Esophagus muscularis mucosa (tissue), 4 donors: Measurements from ENCODE around the gene SCN3B. TPM values are rescaled to one million over a fixed set of nuclear protein-coding genes. Genes with fewer than 3 reads are reported as not detected.

Experiments
- DNase-seq: peaks from one replicate; pipeline ENCODE4 v3.0.0-alpha.2; 2017; ENCODE audit errors: extremely low spot score
- H3K27ac ChIP-seq, 4 donors: fragments of 200-600 bp; sonication (generic); replicated peaks in 1 of 4; 1 replicate in 3 of 4; 2 replicates in 1 of 4; pipeline ENCODE4 v1.5.1; 2016 to 2019; ENCODE audit warnings: mild to moderate bottlenecking in 1 of 4
- H3K27me3 ChIP-seq, 4 donors: fragments of 200-600 bp; sonication (generic); one replicate each; pipeline versions ENCODE4 v1.5.1 to v1.6.0; 2016 to 2019
- H3K36me3 ChIP-seq, 4 donors: fragments of 200-600 bp; sonication (generic); one replicate each; pipeline ENCODE4 v1.5.1; 2016 to 2019
- H3K4me1 ChIP-seq, 4 donors: fragments of 200-600 bp; sonication (generic); one replicate each; pipeline ENCODE4 v1.5.1; 2016 to 2019
- H3K4me3 ChIP-seq, 4 donors: fragments of 200-600 bp; sonication (generic); 1 replicate in 2 of 4; 2 replicates in 2 of 4; pipeline ENCODE4 v1.5.1; 2016 to 2019; ENCODE audit warnings: mild to moderate bottlenecking in 4 of 4, moderate library complexity in 1 of 4
- H3K9me3 ChIP-seq, 4 donors: fragments of 200-600 bp; sonication (generic); 1 replicate in 3 of 4; 2 replicates in 1 of 4; pipeline ENCODE4 v1.5.1; 2016 to 2019
- EP300 ChIP-seq: sonication (generic); formaldehyde crosslinking; IDR thresholded peaks from one replicate; pipeline ENCODE4 v1.6.1; 2017; ENCODE audit warnings: antibody characterized with exemption
- POLR2A ChIP-seq: fragments of 450-650 bp; IDR thresholded peaks from one replicate; pipeline ENCODE4 v1.6.1; 2017; ENCODE audit warnings: antibody characterized with exemption, moderate library complexity, mild to moderate bottlenecking, low read depth
- POLR2AphosphoS5 ChIP-seq, 2 donors: sonication (generic); formaldehyde crosslinking; IDR thresholded peaks; one replicate each; pipeline ENCODE4 v1.6.1; 2017; ENCODE audit warnings: antibody characterized with exemption in 2 of 2
- WGBS: methylation state at CpG from one replicate; pipeline ENCODE4 v1.1.5; 2018; 5-methylcytosine and 5-hydroxymethylcytosine counted together
- intact Hi-C: fragments of 100-400 bp; cut with DNase I; formaldehyde crosslinking; loops from one replicate; pipeline ENCODE4 v1.15.1; 2023
- total RNA-seq, 4 donors: library from RNA; depleted of rRNA; stranded (reverse); fragments of >200 nt; gene quantifications; one replicate each; pipeline versions ENCODE4 v1.1.0 to v1.2.1, GENCODE V29; 2016
- TF ChIP-seq, protein P1 (sequence below), 3 experiments: fragments of 200-600 bp in 2 of 3; fragments of 450-650 bp in 1 of 3; sonication (generic) in 2 of 3; IDR thresholded peaks; one replicate each; pipeline ENCODE4 v1.5.1; 2017 to 2019; ENCODE audit warnings: antibody characterized with exemption in 3 of 3, mild to moderate bottlenecking in 2 of 3, moderate library complexity in 1 of 3

The SCN3B gene
- total RNA-seq, 4 donors from 2014 or later, result 0.42 to 3.6 (median 1.4) TPM

DNA sequence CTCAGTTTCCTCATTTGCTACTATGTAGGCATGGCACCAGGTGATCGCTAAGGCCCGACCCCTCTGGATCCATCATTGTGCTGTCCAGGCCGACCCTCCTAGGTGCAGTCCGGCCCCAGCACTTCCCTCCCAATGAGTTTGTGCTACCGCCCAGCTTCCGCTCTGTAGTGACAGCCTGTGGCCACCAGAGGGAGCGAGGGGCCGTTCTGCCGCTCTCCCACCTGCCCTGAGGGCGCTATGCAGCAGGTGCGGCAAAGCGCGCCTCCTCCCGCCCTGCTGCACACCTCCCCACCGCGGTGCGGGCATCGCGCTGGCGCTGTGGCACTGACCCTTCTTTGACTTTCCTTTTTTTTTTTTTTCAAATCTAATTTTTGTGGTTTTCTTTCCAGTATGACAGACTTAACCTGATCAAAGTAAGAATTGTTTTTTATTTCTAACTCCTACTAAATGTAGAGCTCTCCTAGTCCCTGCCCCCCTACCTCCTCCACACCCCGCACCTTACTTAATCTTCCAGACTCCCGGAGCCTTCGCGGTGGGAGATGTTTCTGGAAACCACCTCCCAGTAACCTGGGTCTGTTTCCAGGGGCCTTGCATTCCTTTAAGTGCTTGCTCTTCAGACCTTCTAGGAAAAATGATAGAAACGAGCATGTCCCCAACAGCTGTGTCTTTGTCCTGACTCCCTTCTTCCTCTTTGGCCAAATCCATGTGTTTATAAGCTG, 73.7 kb downstream of the SCN3B start:
- H3K9me3 ChIP-seq, result no peaks in the 10 kb centered on the region
- peaks cover 0 to 35% (median 2%) of the 10 kb centered on the region in 4 donors for H3K27me3 ChIP-seq
- H3K4me3 ChIP-seq, result no peak overlapping the region
- TF ChIP-seq, protein P1, sequence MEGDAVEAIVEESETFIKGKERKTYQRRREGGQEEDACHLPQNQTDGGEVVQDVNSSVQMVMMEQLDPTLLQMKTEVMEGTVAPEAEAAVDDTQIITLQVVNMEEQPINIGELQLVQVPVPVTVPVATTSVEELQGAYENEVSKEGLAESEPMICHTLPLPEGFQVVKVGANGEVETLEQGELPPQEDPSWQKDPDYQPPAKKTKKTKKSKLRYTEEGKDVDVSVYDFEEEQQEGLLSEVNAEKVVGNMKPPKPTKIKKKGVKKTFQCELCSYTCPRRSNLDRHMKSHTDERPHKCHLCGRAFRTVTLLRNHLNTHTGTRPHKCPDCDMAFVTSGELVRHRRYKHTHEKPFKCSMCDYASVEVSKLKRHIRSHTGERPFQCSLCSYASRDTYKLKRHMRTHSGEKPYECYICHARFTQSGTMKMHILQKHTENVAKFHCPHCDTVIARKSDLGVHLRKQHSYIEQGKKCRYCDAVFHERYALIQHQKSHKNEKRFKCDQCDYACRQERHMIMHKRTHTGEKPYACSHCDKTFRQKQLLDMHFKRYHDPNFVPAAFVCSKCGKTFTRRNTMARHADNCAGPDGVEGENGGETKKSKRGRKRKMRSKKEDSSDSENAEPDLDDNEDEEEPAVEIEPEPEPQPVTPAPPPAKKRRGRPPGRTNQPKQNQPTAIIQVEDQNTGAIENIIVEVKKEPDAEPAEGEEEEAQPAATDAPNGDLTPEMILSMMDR (IDR thresholded peaks at IDR 0.05), result peak; percentile 75 to 96 (median 88)
- no peak for TF ChIP-seq EP300
- intact Hi-C loops, result no loop called here
- 15% methylated on average over 23 of the region's 25 CpGs for WGBS
- H3K36me3 ChIP-seq, result no peaks in the 10 kb centered on the region
- peaks cover 0 to 18% (median 11%) of the 10 kb centered on the region in 4 donors for H3K4me1 ChIP-seq
- no peak for DNase-seq
- no peak overlapping the region for H3K27ac ChIP-seq

DNA sequence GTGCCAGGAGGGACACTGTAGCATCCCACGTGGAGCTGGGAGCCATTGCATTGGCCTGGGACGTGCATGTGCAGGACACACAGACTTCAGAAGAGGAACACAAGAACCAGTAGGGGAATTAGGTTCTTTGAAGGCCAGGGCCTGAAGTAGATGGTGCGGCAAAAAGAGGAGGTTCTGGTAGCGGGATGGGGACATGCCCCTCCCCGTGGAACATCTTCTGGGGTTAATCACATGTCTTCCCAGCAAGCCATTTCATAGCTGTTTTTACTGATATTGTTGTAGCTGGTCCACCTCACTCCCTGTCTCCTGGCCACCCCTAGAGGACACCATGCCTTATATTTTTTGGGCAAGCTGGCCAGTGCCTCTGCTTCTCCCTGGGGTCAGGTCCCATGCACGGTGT, 74.3 kb downstream of the SCN3B start:
- no peak for DNase-seq
- TF ChIP-seq POLR2A (no peak), POLR2AphosphoS5 (IDR thresholded peaks at IDR 0.05) (no peak)
- H3K4me3 ChIP-seq, result no peak overlapping the region
- no peaks in the 10 kb centered on the region for H3K36me3 ChIP-seq
- whole genome bisulfite sequencing, result 92% methylated on average over 6 of the region's 6 CpGs
- H3K4me1 ChIP-seq, result peaks cover 0 to 18% (median 11%) of the 10 kb centered on the region in 4 donors
- no peak overlapping the region for H3K27ac ChIP-seq
- intact Hi-C loops, result no loop called here
- peaks cover 0 to 35% (median 2%) of the 10 kb centered on the region in 4 donors for H3K27me3 ChIP-seq
- no peaks in the 10 kb centered on the region for H3K9me3 ChIP-seq

DNA sequence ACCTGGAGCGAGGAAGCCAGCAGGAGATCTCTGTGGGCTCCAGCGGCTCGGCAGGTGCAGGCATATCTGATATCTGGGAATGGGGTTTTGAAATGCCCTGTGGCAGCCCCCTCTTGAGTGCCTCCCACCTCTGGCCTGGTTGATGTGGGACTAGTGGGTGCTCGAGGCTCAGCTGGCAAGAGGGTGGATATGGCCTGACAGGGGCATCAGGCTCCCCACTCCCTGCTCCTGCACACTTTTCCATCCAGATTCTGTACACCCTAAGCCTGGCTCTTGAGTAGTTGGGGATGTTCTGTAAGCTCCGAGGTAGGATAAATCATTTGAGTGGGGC, 75.0 kb downstream of the SCN3B start:
- 93% methylated on average over 5 of the region's 5 CpGs for WGBS
- Histone ChIP-seq H3K36me3 (no peaks in the 10 kb centered on the region), H3K4me1 (peaks cover 0 to 18% (median 11%) of the 10 kb centered on the region in 4 donors), H3K27me3 (peaks cover 0 to 35% (median 2%) of the 10 kb centered on the region in 4 donors), H3K4me3 (no peak overlapping the region), H3K27ac (no peak overlapping the region), H3K9me3 (no peaks in the 10 kb centered on the region)
- intact Hi-C loops, result loop anchor here (5.0 kb wide), 1 partner anchor 67 kb away; no protein-coding TSS in a partner anchor
- no peak for TF ChIP-seq EP300
- DNase-seq, result no peak

Other genes with a start within 250 kb of the SCN3B start
- gene GRAMD1B, start 224.4 kb downstream of the SCN3B start, total RNA-seq, result 1 to 10 TPM; 2.2 to 4.0 (median 3.5) TPM
- gene ZNF202, start 87.0 kb upstream of the SCN3B start, total RNA-seq, result 1 to 10 TPM; 4.4 to 8.6 (median 7.4) TPM
- not detected for gene OR6X1, start 99.9 kb upstream of the SCN3B start, total RNA-seq
- gene OR6M1, start 151.7 kb upstream of the SCN3B start, total RNA-seq, result not detected
- not detected for gene TMEM225, start 231.0 kb upstream of the SCN3B start, total RNA-seq
- not detected for gene OR8D4, start 247.5 kb upstream of the SCN3B start, total RNA-seq